HG03342 (cell line): ENCODE results near the gene MYO15B.

Experiments used
- ATAC-seq: cut with Tn5 transposase; IDR thresholded peaks from one replicate; pipeline ENCODE4 v1.9.1; 2021; ENCODE audit warnings: mild to moderate bottlenecking, moderate library complexity; ENCODE audit not compliant: unreplicated experiment

The MYO15B gene

GRCh38 chr17:75601057-75601987 lies 13.7 kb downstream of the MYO15B start:
- ATAC-seq, result no peak

DNA sequence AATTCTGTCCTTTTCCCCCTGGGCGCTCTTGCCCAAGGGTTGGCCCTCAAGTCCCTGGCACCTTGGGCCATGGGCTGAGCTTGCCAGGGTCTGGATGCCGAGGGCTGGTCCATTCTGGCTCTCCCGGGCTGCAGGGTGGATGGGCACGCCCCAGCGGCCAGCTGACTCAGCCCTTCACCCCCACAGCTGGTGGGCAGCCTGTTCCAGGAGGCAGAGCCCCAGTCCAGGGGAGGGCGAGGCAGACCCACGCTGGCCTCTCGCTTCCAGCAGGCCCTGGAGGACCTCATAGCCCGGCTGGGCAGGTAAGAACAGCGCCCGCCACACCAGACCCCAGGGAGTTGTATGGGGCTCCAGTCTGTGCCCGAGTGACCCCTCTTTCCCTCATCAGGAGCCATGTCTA lies 15.0 kb downstream of the MYO15B start:
- no peak for ATAC-seq

DNA sequence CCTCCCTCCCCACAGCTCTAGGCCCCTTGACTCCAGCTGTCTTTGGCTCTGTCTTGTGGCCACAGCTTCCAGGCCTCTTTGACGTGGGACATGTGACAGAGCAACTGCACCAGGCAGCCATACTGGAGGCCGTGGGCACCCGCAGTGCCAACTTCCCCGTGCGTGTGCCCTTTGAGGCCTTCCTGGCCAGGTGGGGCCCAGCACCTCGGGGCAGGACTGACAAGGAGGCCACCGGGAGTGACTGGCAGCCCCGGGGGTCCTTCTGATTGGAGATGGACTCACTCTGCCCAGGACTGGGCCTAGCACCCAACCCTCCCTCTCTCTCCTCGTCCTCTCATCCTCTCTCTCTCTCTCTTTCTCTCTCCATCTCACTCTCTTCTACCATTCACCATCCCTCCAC lies 15.5 kb downstream of the MYO15B start:
- no peak for ATAC-seq

- no peak for ATAC-seq
Observed at GRCh38 chr17:75604034-75604695, 16.6 kb downstream of the MYO15B start.

- no peak for ATAC-seq
Observed at GRCh38 chr17:75605790-75606189, 18.2 kb downstream of the MYO15B start.

- ATAC-seq, result no peak
Observed at GRCh38 chr17:75607086-75607485, 19.5 kb downstream of the MYO15B start.

GRCh38 chr17:75610103-75610984 lies 22.7 kb downstream of the MYO15B start:
- no peak for ATAC-seq

- no peak for ATAC-seq
Observed at GRCh38 chr17:75611851-75612429, 24.3 kb downstream of the MYO15B start.

GRCh38 chr17:75612906-75613626 lies 25.5 kb downstream of the MYO15B start:
- no peak for ATAC-seq

DNA sequence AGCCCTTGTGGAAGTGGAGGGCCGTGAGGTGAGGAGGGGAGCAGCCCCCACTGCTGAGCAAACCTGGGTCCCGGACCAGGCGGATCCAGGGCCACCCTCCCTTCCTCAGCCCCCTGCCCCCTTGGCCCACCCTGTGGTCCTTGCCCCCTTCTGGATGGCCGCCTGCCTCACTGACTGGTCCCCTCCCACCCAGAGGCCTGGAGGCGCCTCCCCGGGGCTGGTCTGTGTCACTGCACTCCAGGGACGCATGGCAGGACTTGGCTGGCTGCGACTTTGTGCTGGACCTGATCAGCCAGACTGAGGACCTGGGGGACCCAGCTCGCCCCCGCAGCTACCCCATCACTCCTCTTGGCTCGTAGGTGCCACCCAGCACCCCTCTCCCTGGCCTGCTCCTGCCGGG lies 26.4 kb downstream of the MYO15B start:
- ATAC-seq, result no peak

- ATAC-seq, result no peak
Observed at GRCh38 chr17:75614556-75615270, 27.1 kb downstream of the MYO15B start.

- no peak for ATAC-seq
Observed at GRCh38 chr17:75615301-75615700, 27.7 kb downstream of the MYO15B start.

- ATAC-seq, result no peak
Observed at GRCh38 chr17:75616521-75617122, 29.0 kb downstream of the MYO15B start.

GRCh38 chr17:75617218-75617617 lies 29.6 kb downstream of the MYO15B start:
- no peak for ATAC-seq

DNA sequence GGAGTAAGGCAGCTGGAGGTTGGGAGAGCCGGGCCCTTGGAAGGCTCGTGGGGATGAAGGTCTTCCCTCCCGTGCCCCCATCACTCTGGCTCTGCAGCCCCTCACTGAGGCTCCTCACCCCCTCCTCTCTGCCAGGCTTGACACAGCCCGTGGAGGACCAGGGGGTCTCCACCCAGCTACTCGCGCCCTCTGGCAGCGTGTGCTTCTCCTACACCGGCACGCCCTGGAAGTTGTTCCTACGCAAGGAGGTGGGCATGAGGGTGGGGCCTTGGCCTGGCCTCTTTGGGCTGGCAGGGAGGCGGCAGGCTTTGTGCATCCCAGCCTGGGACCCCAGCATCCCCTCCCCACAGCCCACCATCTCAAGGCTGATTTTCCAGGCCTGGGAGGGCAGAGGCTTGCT lies 30.1 kb downstream of the MYO15B start:
- ATAC-seq, result no peak

DNA sequence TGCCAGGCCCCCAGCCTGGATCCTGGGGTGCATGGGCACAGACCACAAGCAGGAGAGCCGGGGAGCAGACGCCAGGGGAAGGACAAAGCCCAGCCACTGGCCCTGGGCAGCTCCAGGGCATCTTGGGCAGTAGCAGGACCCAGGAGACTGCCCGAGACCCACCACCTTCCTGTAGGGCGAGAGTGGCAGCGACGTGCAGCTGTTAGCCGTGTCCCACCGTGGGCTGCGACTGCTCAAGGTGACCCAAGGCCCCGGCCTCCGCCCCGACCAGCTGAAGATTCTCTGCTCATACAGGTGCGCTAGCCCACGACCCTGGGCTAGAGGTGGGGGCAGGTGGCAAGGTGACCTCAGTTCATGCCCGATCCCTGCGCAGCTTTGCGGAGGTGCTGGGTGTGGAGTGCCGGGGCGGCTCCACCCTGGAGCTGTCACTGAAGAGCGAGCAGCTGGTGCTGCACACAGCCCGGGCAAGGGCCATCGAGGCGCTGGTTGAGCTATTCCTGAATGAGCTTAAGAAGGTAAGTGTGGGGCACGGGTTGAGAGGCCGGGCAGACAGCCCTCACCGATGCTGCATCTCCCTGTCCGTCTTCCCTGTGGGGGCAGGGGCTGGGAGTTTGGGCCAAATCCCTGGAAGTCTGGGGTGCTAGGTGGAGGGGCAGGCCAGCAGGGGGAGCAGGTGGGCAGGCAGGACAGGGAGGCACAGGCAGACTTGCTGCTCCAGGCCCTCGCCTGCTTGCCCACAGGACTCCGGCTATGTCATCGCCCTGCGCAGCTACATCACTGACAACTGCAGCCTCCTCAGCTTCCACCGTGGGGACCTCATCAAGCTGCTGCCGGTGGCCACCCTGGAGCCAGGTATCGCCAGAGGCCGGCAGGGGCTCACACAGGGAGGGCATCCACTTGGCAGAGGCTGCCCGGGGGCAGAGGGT lies 32.2 kb downstream of the MYO15B start:
- no peak for ATAC-seq

DNA sequence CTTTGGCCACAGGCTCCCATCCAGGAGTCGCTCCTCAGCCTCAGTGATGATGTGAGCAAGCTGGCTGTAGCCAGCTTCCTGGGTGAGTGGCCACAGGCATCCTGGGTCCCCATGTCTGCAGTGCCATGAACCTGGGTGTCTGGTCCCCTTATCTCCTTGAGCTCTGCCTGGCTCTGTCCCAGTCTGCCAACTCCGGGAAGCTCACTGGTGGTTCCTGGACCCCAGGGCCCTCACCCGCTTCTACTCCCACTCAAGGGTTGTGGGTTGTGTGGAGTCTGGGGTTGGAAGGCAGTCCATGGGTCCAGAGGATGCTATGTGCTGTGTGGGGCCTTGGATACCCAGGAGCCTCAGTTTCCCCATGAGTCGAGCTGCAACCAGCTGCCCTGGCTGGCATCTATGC lies 33.9 kb downstream of the MYO15B start:
- no peak for ATAC-seq

DNA sequence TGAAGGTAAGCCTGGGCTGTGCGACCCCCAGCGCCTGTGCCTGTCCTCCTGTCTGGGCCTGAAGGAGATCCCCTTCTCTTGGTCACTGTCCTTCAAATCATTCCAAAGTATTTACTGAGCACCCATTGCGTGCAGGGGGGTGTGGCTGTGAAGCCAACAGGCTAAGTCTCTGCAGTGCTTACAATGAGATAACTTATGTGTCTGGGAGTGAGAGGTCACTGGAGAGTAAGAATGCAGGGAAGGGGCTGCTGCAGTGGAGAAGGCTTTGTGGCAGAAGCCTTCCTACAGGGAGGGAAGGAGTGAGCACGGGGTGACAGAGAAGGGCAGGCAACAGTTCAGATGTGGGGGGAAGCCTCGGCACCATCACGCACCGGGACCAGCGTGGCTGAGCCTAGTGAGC lies 34.5 kb downstream of the MYO15B start:
- ATAC-seq, result no peak
